ENCODE measurements around the gene BAZ2B. TPM values are rescaled to one million over a fixed set of nuclear protein-coding genes. Genes with fewer than 3 reads are reported as not detected.

Gene BAZ2B
- total RNA-seq, 1 experiment from 2014 or later = 19.9 TPM

GRCh38 chr2:159637240-159637639 is 20.9 kb upstream of the BAZ2B start:
- Histone ChIP-seq H4K20me1 (ENCODE audit: insufficient read depth) (peaks cover 3% of the 10 kb centered on the region; the same call in 1 of the 2 replicates), H3K9me3 (ENCODE audit: control insufficient read depth in 1 of 2, insufficient read depth in 1 of 2, low read depth in 1 of 2, low read length in 2 of 2) (no peaks in the 10 kb centered on the region), H3K27me3 (ENCODE audit: insufficient read depth, low read length) (no peaks in the 10 kb centered on the region), H3K4me1 (ENCODE audit: control insufficient read depth in 1 of 2, insufficient read depth in 2 of 2, low read length in 2 of 2) (peaks cover 15 to 19% of the 10 kb centered on the region in 2 experiments), H3K4me3 (replicated peaks in 1 of 2; ENCODE audit: low read depth in 1 of 2, low read length in 2 of 2) (no peak overlapping the region), H3K9ac (ENCODE audit: low read length) (no peak overlapping the region), H3K9me2 (ENCODE audit: insufficient read depth) (no peaks in the 10 kb centered on the region), H3K36me3 (ENCODE audit: control insufficient read depth in 1 of 2, insufficient read depth in 2 of 2, low read length in 2 of 2) (no peaks in the 10 kb centered on the region), H3K4me2 (ENCODE audit: low read length) (peak overlapping the region; percentile 55; the same call in 1 of the 2 replicates), H3K79me2 (ENCODE audit: insufficient read depth, low read length) (no peaks in the 10 kb centered on the region), H3K27ac (ENCODE audit: low read depth, low read length) (peak overlapping the region; percentile 45; the same call in 1 of the 2 replicates), H2AFZ (ENCODE audit: low read depth, low read length, poor library complexity, severe bottlenecking) (no peak overlapping the region)
- DNase-seq (ENCODE audit: low read depth, low spot score) (no peak), ATAC-seq (0 out of 2 replicates have a peak, but pooled peaks have one; percentile 10)
- ChIA-PET RAD21 (ENCODE audit: low non-redundant PET in 1 of 2, low total read pairs in 2 of 2, uncharacterized antibody in 2 of 2, unreplicated experiment in 2 of 2) (no interaction called here), POLR2A (no interaction called here), CTCF (no interaction called here)
- no peak for TF ChIP-seq YY1 (IDR thresholded peaks at IDR 0.05; ENCODE audit: extremely low read depth, insufficient replicate concordance, low read depth, low read length)
- intact Hi-C loops (cut with micrococcal nuclease) = no loop called here
- no TSS peak for BruUV-seq (replicated peaks)

- Histone ChIP-seq H3K9ac (ENCODE audit: low read length) (no peak overlapping the region), H2AFZ (ENCODE audit: low read depth, low read length, poor library complexity, severe bottlenecking) (no peak overlapping the region), H3K4me2 (ENCODE audit: low read length) (no peak overlapping the region), H3K9me2 (ENCODE audit: insufficient read depth) (no peaks in the 10 kb centered on the region), H3K9me3 (ENCODE audit: control insufficient read depth in 1 of 2, insufficient read depth in 1 of 2, low read depth in 1 of 2, low read length in 2 of 2) (no peaks in the 10 kb centered on the region), H3K4me3 (replicated peaks in 1 of 2; ENCODE audit: low read depth in 1 of 2, low read length in 2 of 2) (no peak overlapping the region), H3K27ac (ENCODE audit: low read depth, low read length) (no peak overlapping the region), H3K79me2 (ENCODE audit: insufficient read depth, low read length) (no peaks in the 10 kb centered on the region), H4K20me1 (ENCODE audit: insufficient read depth) (peaks cover 3% of the 10 kb centered on the region; the same call in 1 of the 2 replicates), H3K27me3 (ENCODE audit: insufficient read depth, low read length) (no peaks in the 10 kb centered on the region), H3K36me3 (ENCODE audit: control insufficient read depth in 1 of 2, insufficient read depth in 2 of 2, low read length in 2 of 2) (no peaks in the 10 kb centered on the region), H3K4me1 (ENCODE audit: control insufficient read depth in 1 of 2, insufficient read depth in 2 of 2, low read length in 2 of 2) (peaks cover 15 to 19% of the 10 kb centered on the region in 2 experiments)
- CTCF ChIA-PET = no interaction called here
- DNase-seq (ENCODE audit: low read depth, low spot score) (no peak), ATAC-seq (no peak)
- RAD21 ChIA-PET (ENCODE audit: low non-redundant PET in 1 of 2, low total read pairs in 2 of 2, uncharacterized antibody in 2 of 2, unreplicated experiment in 2 of 2) = no interaction called here
- intact Hi-C loops (cut with micrococcal nuclease) = no loop called here
- TF ChIP-seq MAX (IDR thresholded peaks at IDR 0.05) = no peak
- TF ChIP-seq CBX3 (IDR thresholded peaks at IDR 0.05; ENCODE audit: low read depth) = no peak
- no peak for TF ChIP-seq ZFX (IDR thresholded peaks at IDR 0.05)
- no peak for TF ChIP-seq YY1 (IDR thresholded peaks at IDR 0.05; ENCODE audit: extremely low read depth, insufficient replicate concordance, low read depth, low read length)
- no peak for TF ChIP-seq CEBPB (IDR thresholded peaks at IDR 0.05; ENCODE audit: low read depth)
- TF ChIP-seq ZBTB33 (IDR thresholded peaks at IDR 0.05; ENCODE audit: extremely low read depth, insufficient replicate concordance, low read length) = no peak
- no peak for TF ChIP-seq POLR2AphosphoS5 (IDR thresholded peaks at IDR 0.05; ENCODE audit: low read depth, low read length)
- no peak for TF ChIP-seq EZH2 (IDR thresholded peaks at IDR 0.05)
- TF ChIP-seq POLR2A (IDR thresholded peaks at IDR 0.05; ENCODE audit: borderline replicate concordance, extremely low read depth, insufficient read depth, insufficient read length) = no peak
- TF ChIP-seq ELF1 (IDR thresholded peaks at IDR 0.05; ENCODE audit: borderline replicate concordance, low read depth) = no peak
- no peak for TF ChIP-seq SIN3A (IDR thresholded peaks at IDR 0.05; ENCODE audit: low read depth)
- no peak for TF ChIP-seq RAD21 (IDR thresholded peaks at IDR 0.05; ENCODE audit: low read depth)
- TF ChIP-seq TCF7L2 (IDR thresholded peaks at IDR 0.05; ENCODE audit: borderline replicate concordance, extremely low read depth, insufficient read depth, insufficient read length) = no peak
- TF ChIP-seq EGR1 (IDR thresholded peaks at IDR 0.05; ENCODE audit: low read depth) = no peak
- TF ChIP-seq SP1 (IDR thresholded peaks at IDR 0.05; ENCODE audit: low read depth) = no peak
- no peak for TF ChIP-seq FOSL1 (IDR thresholded peaks at IDR 0.05; ENCODE audit: low read depth)
- TF ChIP-seq ZNF274 (IDR thresholded peaks at IDR 0.05; ENCODE audit: low read depth, low read length) = no peak
- no TSS peak for BruUV-seq (replicated peaks)
- POLR2A ChIA-PET = no interaction called here
These were observed 18.9 kb upstream of the BAZ2B start for GRCh38 chr2:159635006-159635789.
